NCI-H2171 (cell line): ENCODE data around the gene ZNHIT2.

ENCODE experiments used
- DNase-seq: peaks from one replicate; lab custom pipeline; 2025; lab: John Stamatoyannopoulos, UW

Gene ZNHIT2

DNA sequence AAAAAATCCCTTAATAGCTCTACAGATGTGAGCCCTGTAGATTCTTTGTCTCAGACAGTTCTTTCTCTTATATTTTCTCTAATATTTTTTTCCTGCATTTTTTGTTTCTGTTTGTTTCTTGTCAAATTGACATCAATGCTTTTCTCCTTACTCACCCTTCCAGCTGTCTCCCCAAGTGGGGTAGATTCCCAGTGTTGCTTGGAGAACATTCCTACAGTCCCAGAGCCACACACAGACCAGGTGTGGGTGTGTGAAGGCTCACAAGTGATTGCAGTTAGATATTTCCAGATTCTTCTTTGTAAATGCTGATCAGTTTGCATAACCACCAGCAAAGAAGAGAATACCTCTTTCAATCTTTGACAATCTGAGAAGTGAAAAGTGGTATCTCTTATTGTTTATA, 14.0 kb downstream of the ZNHIT2 start:
- DNase-seq, result no peak

DNA sequence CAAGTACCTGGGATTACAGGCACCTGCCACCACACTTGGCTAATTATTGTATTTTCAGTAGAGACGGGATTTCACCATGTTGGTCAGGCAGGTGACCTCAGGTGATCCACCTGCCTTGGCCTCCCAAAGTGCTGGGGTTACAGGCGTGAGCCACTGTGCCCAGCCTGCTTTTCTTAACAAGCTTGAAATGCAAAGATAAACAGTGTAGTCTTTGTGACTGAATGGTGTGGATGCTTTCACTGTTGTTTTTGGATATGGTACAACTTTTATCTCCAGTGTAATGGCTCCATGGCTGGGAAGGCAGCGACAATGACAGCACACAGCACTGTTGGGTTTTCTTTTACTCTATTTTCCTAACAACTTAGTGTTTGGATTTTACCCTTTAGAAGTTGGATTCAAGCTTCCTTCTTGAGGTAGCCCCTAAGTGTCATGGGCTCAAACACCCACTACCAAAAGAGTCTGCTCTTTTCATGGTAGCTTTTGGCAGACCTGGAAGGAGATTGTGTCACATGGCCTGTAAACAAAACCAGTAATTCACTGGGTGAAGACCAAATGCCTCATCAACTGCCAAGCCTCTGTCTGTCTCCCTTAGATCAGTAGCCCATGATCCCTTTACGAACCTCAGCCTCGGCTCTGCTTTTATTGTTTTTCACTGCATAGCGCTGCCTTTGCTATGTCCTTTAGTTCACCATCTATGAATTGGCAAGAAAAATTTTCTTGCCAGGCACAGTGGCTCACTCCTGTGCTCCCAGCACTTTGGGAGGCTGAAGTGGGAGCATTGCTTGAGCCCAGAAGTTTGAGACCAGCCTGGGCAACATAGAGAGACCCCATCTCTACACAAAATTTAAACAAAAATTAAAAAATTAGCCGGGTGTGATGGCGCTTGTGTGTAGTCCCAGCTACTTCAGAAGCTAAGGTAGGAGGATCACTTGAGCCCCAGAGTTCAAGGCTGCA, 15.1 kb downstream of the ZNHIT2 start:
- DNase-seq, result no peak

DNA sequence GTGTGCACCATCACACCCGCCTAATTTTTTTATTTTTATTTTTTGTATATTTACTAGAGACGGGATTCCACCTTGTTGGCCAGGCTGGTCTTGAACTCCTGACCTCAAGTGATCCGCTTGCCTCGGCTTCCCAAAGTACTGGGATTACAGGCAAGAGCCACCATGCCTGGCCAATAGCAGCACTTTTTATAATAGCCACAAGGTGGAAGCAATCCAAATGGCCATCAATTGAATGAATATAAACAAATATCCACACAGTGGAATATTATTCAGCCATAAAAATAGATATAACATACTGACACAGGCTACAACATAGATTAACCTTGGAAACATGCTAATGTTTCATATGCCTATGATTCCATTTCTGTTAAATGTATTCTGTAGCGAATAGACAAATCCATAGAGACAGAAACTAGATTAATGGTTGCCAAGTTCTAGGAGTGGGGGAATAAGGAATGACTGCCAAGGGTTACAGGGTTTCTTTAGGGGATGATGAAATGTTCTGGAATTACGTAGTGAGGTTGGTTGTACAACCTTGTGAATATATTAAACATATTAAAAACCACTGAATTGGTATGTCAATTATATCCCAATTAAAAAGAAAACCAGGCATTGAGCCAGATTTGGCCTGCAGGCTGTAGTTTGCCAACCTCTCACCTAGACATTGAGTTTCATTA, 16.7 kb downstream of the ZNHIT2 start:
- DNase-seq, result no peak

- no peak for DNase-seq
Measured at GRCh38 chr11:65096926-65097325, 20.6 kb downstream of the ZNHIT2 start.

DNA sequence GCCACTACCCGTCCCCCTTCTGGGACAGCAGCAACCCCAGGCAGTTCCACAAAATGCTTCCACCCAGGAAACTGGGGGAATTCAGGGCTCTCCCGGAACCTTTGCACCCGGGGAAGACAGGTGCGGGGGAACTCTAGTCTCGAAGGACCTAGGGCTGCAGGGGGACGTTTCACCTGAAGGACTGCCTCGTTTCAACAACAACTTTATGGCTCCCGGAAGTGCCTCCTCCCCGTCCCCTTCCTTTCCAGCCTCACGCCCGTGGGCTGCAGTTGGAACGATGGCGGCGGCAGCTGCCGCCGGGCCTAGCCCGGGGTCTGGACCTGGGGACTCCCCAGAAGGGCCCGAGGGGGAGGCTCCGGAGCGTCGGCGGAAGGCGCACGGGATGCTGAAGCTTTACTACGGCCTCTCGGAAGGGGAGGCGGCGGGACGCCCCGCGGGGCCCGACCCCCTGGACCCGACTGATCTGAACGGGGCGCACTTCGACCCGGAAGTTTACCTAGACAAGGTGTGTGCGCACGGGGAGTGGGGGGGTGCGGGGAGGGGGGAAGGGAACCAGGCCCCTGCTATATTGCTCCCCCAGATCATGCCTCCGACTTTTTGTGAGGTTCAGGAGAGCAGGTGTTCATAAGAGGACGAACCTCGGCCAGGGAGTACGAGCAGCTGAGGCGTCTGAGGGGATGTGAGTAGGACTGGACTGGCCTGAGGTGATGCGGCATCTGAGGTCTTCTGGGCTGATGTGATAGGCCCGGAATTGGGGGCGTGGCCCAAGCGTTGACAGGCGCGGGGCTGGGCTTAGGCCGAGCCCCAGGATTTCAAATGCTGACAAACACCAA, 21.3 kb downstream of the ZNHIT2 start, which contains the start of gene VPS51:
TSS of gene VPS51 (plus strand) at position 241 of the 833 bp plus-strand sequence. CDS start at position 278, 37 bp downstream.
- DNase-seq, result peak; percentile 86

- DNase-seq, result no peak
Measured at GRCh38 chr11:65095427-65095826, 22.1 kb downstream of the ZNHIT2 start.

DNA sequence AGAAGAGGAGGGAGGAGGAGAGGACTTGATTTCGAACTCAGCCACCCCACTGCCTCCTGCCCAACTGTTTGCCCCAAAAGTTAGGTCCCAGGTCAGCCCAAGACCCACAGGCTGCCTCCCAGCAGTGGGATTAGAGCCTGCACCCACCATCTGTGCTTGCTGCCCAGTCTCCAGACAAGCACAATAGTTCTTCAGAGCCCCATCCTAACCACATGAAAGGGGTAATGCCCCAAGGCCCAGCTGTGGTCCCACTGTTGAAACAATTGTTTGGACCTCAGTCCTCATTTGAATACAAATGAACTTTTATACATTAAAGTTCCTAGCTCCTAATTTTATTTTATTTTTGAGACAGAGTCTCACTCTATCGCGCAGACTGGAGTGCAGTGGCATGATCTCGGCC, 26.9 kb downstream of the ZNHIT2 start:
- no peak for DNase-seq

DNA sequence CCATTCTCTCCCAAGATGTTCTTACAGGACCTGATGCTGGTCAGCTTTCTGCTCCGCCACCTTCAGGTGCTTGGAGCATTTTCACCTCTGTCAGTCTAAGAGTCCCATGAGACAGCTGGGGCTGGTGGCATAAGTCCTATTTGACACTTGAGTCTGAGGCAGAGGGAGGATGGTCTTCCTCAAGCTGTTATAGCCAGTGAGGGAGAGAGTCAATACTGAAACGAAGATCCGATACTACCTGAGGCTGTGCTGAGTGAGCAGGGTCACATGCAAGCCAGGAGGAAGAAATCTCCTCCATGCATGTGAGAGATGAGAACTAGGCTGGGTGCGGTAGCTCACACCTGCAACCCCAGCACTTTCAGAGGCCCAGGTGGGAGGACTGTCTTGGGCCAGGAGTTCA, 27.9 kb downstream of the ZNHIT2 start:
- DNase-seq, result no peak

DNA sequence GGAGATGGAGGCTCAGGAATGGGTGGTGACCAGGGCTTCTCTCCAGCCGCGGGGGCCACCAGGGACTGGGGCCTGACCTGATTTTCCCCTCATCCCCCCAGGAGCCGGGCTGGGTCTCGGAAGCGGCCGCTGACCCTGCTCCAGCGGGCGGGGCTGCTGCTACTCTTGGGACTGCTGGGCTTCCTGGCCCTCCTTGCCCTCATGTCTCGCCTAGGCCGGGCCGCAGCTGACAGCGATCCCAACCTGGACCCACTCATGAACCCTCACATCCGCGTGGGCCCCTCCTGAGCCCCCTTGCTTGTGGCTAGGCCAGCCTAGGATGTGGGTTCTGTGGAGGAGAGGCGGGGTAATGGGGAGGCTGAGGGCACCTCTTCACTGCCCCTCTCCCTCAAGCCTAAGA, 29.7 kb downstream of the ZNHIT2 start:
- no peak for DNase-seq

DNA sequence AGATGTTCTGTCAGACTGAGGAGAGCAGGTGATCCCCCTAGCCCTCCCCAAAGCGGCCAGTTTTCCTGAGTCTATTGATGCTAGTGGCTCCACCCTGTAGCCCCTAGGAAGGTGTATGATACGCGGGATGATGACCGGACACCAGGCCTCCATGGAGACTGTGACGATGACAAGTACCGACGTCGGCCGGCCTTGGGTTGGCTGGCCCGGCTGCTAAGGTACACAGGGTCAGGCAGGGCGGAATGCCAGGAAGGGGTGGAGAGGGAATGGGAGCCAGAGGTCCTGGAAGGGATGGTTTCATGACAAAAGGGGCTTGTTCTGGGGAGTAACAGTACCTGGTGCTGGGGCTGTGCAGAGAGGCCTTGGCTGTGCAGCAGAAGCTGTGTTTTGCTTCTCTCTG, 30.3 kb downstream of the ZNHIT2 start:
- DNase-seq, result no peak

GRCh38 chr11:65086809-65087208, 30.7 kb downstream of the ZNHIT2 start:
- no peak for DNase-seq

DNA sequence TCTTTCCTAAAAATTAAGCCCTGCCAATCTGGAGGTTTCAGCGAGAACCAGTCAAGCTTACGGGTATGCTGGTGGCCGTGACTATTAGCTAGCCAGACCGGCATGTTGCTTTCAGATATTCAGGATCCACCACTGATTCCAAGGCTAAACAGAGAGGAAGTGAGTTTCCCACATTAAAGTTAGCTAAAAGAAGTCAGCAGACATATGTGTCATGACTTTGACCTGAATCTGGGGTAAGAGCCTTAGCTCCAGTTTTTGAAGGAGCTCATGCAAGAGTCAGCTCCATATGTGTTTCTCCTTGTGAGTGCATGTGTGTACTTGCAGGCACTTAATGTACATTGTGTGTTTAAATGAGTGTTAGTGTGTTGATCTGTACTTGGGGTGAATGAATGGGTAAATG, 32.1 kb downstream of the ZNHIT2 start:
- no peak for DNase-seq

DNA sequence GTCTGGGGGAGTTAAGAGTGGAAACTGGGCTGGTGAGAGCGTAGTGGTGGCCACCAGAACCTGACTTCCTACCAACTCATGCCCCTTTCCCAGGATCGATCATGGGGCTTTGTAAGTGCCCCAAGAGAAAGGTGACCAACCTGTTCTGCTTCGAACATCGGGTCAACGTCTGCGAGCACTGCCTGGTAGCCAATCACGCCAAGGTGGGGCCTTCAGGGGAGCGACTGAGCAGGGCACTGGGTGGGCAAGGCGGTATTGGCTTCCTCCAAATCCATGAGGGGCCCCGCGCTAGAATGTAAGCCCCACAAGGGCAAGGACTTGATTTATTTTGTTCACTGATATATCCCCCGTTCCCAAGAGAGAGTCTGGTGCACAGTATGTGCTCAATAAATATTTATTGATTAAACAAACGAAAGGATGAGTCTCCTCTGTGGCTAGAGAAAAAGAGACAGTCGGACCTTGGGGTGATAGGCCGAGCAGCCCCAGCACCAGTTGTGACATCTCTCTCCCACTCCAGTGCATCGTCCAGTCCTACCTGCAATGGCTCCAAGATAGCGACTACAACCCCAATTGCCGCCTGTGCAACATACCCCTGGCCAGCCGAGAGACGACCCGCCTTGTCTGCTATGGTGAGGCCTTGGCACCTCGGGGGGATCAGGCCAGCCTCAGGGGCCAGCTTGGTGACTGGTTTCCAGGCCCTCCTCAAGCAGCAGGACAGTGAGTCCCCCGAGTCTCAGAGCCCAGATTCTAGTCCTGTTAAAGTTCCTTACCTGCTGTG, 32.7 kb downstream of the ZNHIT2 start:
- no peak for DNase-seq

GRCh38 chr11:65083834-65084597, 33.5 kb downstream of the ZNHIT2 start, which contains the start of the genes CDCA5 and ZFPL1:
CDCA5 (minus strand) TSS chr11:65084040; CDS start chr11:65083978, 62 bp downstream.
ZFPL1 (plus strand) TSS chr11:65084222; CDS start chr11:65084699, 477 bp downstream.
- DNase-seq, result peak; percentile 97

DNA sequence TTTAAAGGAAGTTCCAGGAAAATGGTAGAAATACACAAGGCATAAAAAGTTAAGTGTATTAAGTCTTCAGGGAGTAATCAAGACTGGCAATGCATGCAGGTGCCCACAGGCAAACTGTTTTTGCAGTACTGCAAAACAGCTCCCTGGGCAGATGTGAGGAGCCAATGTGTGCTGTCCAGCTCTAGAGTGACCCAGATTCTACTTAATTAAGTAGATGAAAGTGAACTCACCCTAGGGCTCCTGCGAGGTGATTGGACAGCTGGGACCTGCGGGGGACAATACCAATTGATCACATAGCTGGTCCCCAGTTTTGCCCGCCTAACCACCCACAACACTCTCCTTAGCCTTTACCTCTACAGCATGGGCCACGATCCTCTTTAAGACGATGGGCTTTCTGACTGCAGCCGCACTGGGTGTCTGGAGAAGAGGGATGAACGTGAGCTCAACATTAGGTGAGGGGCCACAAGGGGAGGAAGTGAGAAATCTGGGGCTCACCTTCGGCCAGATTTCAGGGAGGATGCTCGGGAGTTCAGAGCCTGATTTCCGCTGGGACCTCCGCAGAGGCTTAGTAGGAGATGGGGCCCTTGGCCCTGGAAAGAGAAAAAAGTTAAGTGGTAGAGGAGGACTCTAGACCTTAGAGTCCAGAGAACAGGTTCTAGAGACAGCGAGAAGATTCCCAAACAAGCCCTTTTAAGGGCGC, 34.2 kb downstream of the ZNHIT2 start:
- DNase-seq, result no peak

- DNase-seq, result no peak
Measured at GRCh38 chr11:65078786-65079342, 38.6 kb downstream of the ZNHIT2 start.

- DNase-seq, result no peak
Measured at GRCh38 chr11:65078151-65078550, 39.4 kb downstream of the ZNHIT2 start.

DNA sequence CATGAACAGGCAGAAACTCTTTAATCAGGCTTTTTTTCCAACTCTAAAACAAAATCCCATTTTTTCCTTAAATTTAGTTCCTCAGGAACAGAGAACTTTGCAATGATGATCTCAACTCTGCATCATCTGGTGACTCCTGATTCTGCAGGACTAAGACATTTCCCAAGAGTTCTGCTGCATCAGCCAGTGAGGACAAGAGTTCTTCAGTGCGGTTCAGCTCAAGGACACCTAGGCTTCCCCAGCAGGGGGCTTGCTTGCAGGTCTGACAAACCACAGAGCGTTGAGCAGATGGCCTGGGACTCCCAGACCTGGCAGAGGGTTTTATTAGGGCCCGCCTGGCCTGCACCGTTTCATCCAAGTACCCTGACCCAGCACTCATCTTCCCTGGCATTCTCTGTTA, 40.0 kb downstream of the ZNHIT2 start:
- peak; percentile 35 for DNase-seq

GRCh38 chr11:65072631-65072966, 44.9 kb downstream of the ZNHIT2 start:
- DNase-seq, result no peak
